OCI-LY7 (cell line): Measurements from ENCODE around the gene IL20RA. TPM values are rescaled to one million over a fixed set of nuclear protein-coding genes. Genes with fewer than 3 reads are reported as not detected.

ENCODE experiments used
- BruUV-seq: library from RNA; stranded (reverse); fragments of 400-500 nt; replicated peaks from 2 replicates; lab custom pipeline; 2021; lab: Mats Ljungman, UMichigan
- CTCF ChIA-PET: fragments of 300-600 bp; sonication (Branson Sonifier 250); formaldehyde crosslinking; loops from one replicate; lab custom pipeline; 2022; ENCODE audit warnings: antibody characterized with exemption; ENCODE audit not compliant: unreplicated experiment; lab: Charles Lee
- POLR2A ChIA-PET: fragments of 300-600 bp; sonication (Branson Sonifier 250); formaldehyde crosslinking; loops from one replicate; lab custom pipeline; 2022; ENCODE audit warnings: antibody characterized with exemption; lab: Charles Lee
- DNase-seq: peaks from one replicate; pipeline ENCODE4 v3.0.0-alpha.2; 2015; ENCODE audit warnings: low spot score
- H2AFZ ChIP-seq: fragments of 200-600 bp; sonication (generic), shearing (Covaris generic); 2 replicates; pipeline ENCODE4 v1.6.1; 2014; ENCODE audit warnings: mild to moderate bottlenecking, antibody characterized with exemption, low read length, moderate library complexity
- H3K27ac ChIP-seq: fragments of 200-600 bp; sonication (generic); 2 replicates; pipeline ENCODE4 v1.5.1; 2014; ENCODE audit warnings: mixed run types, low read depth, mild to moderate bottlenecking, moderate library complexity, low read length, inconsistent platforms; ENCODE audit not compliant: poor library complexity, severe bottlenecking
- H3K36me3 ChIP-seq: fragments of 200-600 bp; sonication (generic); 2 replicates; pipeline ENCODE4 v1.6.1; 2014; ENCODE audit warnings: mild to moderate bottlenecking, antibody characterized with exemption, low read length, moderate library complexity, mixed read lengths; ENCODE audit not compliant: insufficient read depth
- H3K4me1 ChIP-seq: fragments of 200-600 bp; sonication (generic); 2 replicates; pipeline ENCODE4 v1.5.1; 2014; ENCODE audit warnings: mild to moderate bottlenecking, low read length; ENCODE audit not compliant: insufficient read depth, poor library complexity, severe bottlenecking
- H3K4me2 ChIP-seq: fragments of 200-600 bp; sonication (generic); 2 replicates; pipeline ENCODE4 v1.6.1; 2014; ENCODE audit warnings: mild to moderate bottlenecking, low read length
- H3K4me3 ChIP-seq: fragments of 200-600 bp; sonication (generic); 2 replicates; pipeline ENCODE4 v1.5.1; 2014; ENCODE audit warnings: mild to moderate bottlenecking, low read depth, low read length; ENCODE audit not compliant: poor library complexity, severe bottlenecking
- H3K79me2 ChIP-seq: fragments of 200-600 bp; sonication (generic); 2 replicates; pipeline ENCODE4 v1.6.1; 2016; ENCODE audit warnings: low read depth, mild to moderate bottlenecking, low read length, moderate library complexity, mixed read lengths; ENCODE audit not compliant: insufficient read depth
- H3K9me2 ChIP-seq: fragments of 200-600 bp; sonication (generic); 2 replicates; pipeline ENCODE4 v1.6.1; 2016; ENCODE audit warnings: mild to moderate bottlenecking, low read length, mixed read lengths; ENCODE audit not compliant: insufficient read depth
- H3K9me3 ChIP-seq: fragments of 200-600 bp; sonication (generic); 2 replicates; pipeline ENCODE4 v1.6.1; 2014; ENCODE audit warnings: mild to moderate bottlenecking, mixed run types, low read length, mixed read lengths
- H4K20me1 ChIP-seq: fragments of 200-600 bp; sonication (generic); 2 replicates; pipeline ENCODE4 v1.6.1; 2014; ENCODE audit warnings: mild to moderate bottlenecking, antibody characterized with exemption, low read length, moderate library complexity, mixed read lengths; ENCODE audit not compliant: insufficient read depth
- CTCF ChIP-seq: fragments of 200-600 bp; sonication (generic); conservative IDR thresholded peaks from 2 replicates; pipeline ENCODE4 v1.5.1; 2014; ENCODE audit warnings: mild to moderate bottlenecking, antibody characterized with exemption, low read length, moderate library complexity, mixed read lengths
- EZH2phosphoT487 ChIP-seq: fragments of 200-600 bp; sonication (generic); IDR thresholded peaks from 2 replicates; pipeline ENCODE4 v1.6.1; 2018; ENCODE audit warnings: low read depth, borderline replicate concordance, mild to moderate bottlenecking, mixed run types, antibody characterized with exemption, low read length, moderate library complexity, mixed read lengths
- intact Hi-C: fragments of 100-400 bp; cut with micrococcal nuclease; formaldehyde crosslinking; loops from one replicate; pipeline ENCODE4 v1.10.0; 2022; ENCODE audit not compliant: unreplicated experiment
- total RNA-seq, 2 experiments: library from RNA; depleted of rRNA in 1 of 2; stranded (reverse); fragments of >200 nt in 1 of 2; shearing (Covaris generic) in 1 of 2; gene quantifications; 2 replicates each; pipeline ENCODE4 v1.2.3, GENCODE V29; 2014 to 2022

The IL20RA gene
- total RNA-seq, 2 experiments from 2014 or later, result not detected

- no peaks in the 10 kb centered on the region for H3K9me2 ChIP-seq
- POLR2A ChIA-PET, result no interaction called here
- H3K36me3 ChIP-seq, result no peaks in the 10 kb centered on the region
- BruUV-seq, result no TSS peak
- no peak overlapping the region for H2AFZ ChIP-seq
- H3K79me2 ChIP-seq, result no peaks in the 10 kb centered on the region
- H3K4me2 ChIP-seq, result no peak overlapping the region
- no peaks in the 10 kb centered on the region for H3K9me3 ChIP-seq
- intact Hi-C loops, result no loop called here
- H3K4me1 ChIP-seq, result no peaks in the 10 kb centered on the region
- CTCF ChIA-PET, result no interaction called here
- TF ChIP-seq EZH2phosphoT487, result no peak
- no peak for TF ChIP-seq CTCF
- no peaks in the 10 kb centered on the region for H4K20me1 ChIP-seq
- H3K27ac ChIP-seq, result no peak overlapping the region
- no peak for DNase-seq
- H3K4me3 ChIP-seq, result no peak overlapping the region
These were observed 53.1 kb downstream of the IL20RA start for GRCh38 chr6:136991646-136992045.

- intact Hi-C loops, result no loop called here
- POLR2A ChIA-PET, result interaction anchor here (0.6 kb wide), 1 partner anchor 635 kb away, joined by 3 read pairs; no protein-coding TSS in a partner anchor
- Histone ChIP-seq H3K9me2 (no peaks in the 10 kb centered on the region), H3K36me3 (no peaks in the 10 kb centered on the region), H2AFZ (no peak overlapping the region), H3K4me2 (no peak overlapping the region), H3K79me2 (no peaks in the 10 kb centered on the region), H4K20me1 (no peaks in the 10 kb centered on the region), H3K4me1 (no peaks in the 10 kb centered on the region), H3K4me3 (no peak overlapping the region), H3K27ac (no peak overlapping the region), H3K9me3 (no peaks in the 10 kb centered on the region)
- CTCF ChIA-PET, result no interaction called here
- TF ChIP-seq CTCF (no peak), EZH2phosphoT487 (no peak)
- DNase-seq, result no peak
- BruUV-seq, result no TSS peak
These were observed 54.0 kb downstream of the IL20RA start for GRCh38 chr6:136990754-136991153.

GRCh38 chr6:136990242-136990578 is 54.6 kb downstream of the IL20RA start:
- intact Hi-C loops, result no loop called here
- BruUV-seq, result no TSS peak
- no peak for DNase-seq
- POLR2A ChIA-PET, result interaction anchor here (0.6 kb wide), 2 partner anchors 48 to 634 kb away, joined by 3 read pairs; no protein-coding TSS in a partner anchor
- Histone ChIP-seq H2AFZ (no peak overlapping the region), H3K79me2 (no peaks in the 10 kb centered on the region), H3K9me2 (no peaks in the 10 kb centered on the region), H3K36me3 (no peaks in the 10 kb centered on the region), H4K20me1 (no peaks in the 10 kb centered on the region), H3K27ac (no peak overlapping the region), H3K4me2 (no peak overlapping the region), H3K4me1 (no peaks in the 10 kb centered on the region), H3K4me3 (no peak overlapping the region), H3K9me3 (no peaks in the 10 kb centered on the region)
- CTCF ChIA-PET, result no interaction called here
- TF ChIP-seq EZH2phosphoT487, result no peak
- no peak for TF ChIP-seq CTCF
